ENCODE results near the gene SCNN1A.

Gene SCNN1A

DNA sequence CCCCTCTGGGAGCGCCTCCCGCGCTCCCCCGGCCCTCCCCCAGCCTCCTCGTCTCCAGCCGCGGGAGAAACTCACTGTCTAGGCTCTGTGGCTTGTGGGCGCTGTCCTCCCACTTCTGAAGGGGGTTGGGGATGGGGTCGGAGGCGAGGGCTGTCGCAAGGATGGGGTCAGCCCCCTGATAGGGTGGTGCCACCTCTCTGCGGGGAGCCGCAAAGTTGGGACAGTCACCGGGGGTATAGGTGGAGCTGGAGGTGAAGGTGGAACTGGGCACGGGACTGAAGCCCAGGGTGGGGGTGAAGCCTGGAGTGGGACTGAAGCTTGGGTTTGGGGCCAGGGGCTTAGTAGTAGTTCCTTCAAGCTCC is 45.7 kb downstream of the SCNN1A start:
- TF ChIP-seq, protein P1, sequence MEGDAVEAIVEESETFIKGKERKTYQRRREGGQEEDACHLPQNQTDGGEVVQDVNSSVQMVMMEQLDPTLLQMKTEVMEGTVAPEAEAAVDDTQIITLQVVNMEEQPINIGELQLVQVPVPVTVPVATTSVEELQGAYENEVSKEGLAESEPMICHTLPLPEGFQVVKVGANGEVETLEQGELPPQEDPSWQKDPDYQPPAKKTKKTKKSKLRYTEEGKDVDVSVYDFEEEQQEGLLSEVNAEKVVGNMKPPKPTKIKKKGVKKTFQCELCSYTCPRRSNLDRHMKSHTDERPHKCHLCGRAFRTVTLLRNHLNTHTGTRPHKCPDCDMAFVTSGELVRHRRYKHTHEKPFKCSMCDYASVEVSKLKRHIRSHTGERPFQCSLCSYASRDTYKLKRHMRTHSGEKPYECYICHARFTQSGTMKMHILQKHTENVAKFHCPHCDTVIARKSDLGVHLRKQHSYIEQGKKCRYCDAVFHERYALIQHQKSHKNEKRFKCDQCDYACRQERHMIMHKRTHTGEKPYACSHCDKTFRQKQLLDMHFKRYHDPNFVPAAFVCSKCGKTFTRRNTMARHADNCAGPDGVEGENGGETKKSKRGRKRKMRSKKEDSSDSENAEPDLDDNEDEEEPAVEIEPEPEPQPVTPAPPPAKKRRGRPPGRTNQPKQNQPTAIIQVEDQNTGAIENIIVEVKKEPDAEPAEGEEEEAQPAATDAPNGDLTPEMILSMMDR (conservative IDR thresholded peaks at IDR 0.05; ENCODE audit: low read length) = no peak
- no peak for DNase-seq (ENCODE audit: low read depth)
- H3K4me3 ChIP-seq (ENCODE audit: low read length) = no peak overlapping the region

DNA sequence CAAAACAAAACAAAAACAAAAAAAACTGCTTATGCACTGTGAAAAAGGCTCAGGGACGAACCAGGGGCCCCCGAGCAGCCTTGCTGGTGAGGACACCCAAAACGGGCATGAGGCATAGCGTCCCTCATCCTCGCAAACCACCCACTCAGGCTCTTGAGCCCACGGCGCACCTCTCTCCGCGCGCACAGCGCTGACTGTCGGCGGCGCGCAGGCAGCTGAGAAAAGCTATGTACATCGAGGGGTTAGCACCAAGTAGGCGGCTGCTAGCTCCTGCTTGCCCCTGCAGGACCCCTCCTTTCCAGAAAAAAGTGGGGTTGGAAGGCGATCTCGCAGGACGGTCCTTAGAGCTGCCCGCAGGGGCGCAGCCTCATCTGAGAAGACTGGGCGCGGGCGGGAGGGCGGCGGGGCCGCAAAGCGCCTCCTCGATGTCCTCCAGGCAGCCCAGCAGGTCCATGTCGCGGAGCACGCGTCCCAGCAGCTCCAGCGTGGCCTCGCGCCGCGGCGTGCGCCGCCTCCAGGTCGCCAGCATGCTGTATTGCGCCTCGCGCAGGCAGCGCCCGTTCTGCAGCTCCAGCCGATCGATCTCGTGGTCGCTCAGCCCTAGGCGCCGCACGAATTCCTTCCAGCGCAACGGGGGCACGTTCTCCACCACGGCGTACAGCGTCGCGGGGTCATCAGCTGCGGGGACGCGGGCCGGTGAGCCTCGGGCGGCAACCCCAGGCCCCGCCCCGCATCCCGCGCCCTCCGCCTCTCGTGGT is 46.2 kb downstream of the SCNN1A start:
- H3K4me3 ChIP-seq (ENCODE audit: low read length) = no peak overlapping the region
- no peak for DNase-seq (ENCODE audit: low read depth)
- TF ChIP-seq, protein P1 (conservative IDR thresholded peaks at IDR 0.05; ENCODE audit: low read length) = no peak

DNA sequence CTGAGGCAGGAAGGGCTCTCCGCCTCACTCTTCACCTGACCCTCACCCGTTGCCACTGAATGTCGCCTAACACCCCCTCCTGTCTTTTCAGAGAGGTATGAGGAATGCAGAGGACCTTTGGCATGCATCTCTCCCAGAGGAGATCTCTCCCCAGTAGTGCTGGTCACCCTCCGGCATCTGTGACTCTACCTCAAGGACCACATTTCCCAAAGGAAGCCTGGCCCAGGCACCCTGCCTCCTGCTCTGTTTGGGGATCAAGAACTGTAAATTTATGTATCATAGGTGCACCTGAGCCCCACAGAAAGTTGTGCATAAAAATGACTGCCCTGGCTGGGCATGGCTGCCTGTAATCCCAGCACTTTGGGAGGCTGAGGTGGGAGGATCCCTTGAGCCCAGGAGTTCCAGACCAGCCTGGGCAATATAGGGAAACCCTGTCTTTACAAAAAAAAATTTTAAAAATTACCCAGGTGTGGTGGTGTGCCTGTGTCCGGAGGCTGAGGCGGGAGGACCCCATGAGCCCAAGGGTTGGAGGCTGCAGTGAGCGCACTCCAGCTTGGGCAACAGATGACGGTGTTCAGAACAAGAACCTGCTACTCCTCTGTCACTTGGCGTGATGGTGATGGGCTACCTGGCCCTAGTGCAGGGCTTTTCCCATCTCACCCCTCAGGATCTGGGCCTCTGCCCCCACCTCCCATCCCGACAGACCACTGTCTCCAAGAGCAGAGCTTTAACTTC is 47.2 kb downstream of the SCNN1A start:
- TF ChIP-seq, protein P1 (conservative IDR thresholded peaks at IDR 0.05; ENCODE audit: low read length) = no peak
- no peak overlapping the region for H3K4me3 ChIP-seq (ENCODE audit: low read length)
- no peak for DNase-seq (ENCODE audit: low read depth)

DNA sequence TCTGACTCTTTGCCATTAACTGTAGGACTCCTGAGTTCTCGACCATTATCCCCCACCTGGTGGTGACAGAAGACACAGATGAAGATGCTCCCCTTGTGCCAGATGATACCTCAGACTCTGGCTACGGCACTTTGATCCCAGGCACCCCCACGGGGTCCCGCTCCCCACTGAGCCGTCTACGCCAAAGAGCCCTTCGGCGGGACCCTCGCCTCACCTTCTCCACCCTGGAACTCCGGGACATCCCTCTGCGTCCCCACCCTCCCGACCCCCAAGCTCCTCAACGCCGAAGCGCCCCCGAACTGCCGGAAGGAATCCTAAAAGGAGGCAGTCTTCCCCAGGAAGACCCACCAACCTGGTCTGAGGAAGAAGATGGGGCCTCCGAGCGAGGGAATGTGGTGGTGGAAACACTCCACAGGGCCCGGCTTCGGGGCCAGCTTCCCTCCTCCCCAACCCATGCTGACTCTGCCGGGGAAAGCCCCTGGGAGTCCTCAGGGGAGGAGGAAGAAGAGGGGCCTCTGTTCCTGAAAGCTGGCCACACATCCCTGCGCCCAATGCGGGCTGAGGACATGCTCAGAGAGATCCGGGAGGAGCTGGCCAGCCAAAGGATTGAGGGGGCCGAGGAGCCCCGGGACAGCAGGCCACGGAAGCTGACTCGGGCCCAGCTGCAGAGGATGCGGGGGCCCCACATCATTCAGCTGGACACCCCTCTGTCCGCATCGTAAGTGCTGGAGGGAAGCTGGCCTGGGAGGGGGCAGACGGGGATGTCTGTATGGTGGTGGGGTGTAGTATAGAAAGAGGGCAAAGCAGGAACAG is 47.9 kb downstream of the SCNN1A start:
- H3K4me3 ChIP-seq (ENCODE audit: low read length) = no peak overlapping the region
- TF ChIP-seq, protein P1 (conservative IDR thresholded peaks at IDR 0.05; ENCODE audit: low read length) = no peak
- no peak for DNase-seq (ENCODE audit: low read depth)

DNA sequence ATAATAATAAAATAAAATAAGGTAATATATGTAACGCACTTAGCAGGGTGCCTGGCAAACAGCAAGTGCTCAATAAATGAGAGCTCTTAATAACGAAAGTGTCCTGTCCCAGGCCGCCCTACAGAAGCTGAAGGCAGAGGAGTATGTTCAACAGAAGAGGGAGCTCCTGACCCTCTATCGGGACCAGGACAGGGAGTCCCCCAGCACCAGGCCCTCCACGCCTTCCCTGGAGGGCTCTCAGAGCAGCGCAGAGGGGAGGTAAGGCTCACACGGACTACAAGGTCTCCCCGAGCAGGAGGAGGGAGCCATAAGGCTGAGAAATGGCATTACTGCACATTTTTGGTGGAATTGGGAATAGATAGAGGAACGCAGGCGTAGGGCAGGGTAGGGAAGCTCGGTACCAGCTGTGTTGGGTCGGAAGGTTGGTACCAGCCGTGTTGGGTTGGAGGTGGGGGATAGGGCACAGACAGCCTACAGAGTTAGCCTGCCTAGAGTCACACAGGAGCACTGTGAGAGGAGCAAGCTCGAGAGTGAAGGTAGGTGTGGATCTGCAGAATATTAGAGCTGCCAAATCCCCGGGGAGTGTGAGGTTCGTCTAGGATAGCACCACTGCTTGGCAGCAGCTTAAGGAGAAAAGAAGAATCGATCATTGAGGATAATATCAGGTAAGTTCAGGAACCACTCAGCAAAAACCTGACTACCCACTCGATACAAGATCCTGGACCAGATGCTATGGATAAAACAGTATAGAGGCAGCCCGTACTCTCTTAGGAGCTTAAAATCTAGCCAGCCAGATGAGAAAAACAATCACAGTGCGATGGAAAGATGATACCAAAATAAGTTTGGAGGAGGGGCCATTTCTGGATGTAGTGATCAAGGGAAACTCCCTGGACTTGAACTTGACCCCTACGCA is 48.8 kb downstream of the SCNN1A start:
- DNase-seq (ENCODE audit: low read depth) = peak; percentile 71
- no peak overlapping the region for H3K4me3 ChIP-seq (ENCODE audit: low read length)
- TF ChIP-seq, protein P1 (conservative IDR thresholded peaks at IDR 0.05; ENCODE audit: low read length) = peak; percentile 66

DNA sequence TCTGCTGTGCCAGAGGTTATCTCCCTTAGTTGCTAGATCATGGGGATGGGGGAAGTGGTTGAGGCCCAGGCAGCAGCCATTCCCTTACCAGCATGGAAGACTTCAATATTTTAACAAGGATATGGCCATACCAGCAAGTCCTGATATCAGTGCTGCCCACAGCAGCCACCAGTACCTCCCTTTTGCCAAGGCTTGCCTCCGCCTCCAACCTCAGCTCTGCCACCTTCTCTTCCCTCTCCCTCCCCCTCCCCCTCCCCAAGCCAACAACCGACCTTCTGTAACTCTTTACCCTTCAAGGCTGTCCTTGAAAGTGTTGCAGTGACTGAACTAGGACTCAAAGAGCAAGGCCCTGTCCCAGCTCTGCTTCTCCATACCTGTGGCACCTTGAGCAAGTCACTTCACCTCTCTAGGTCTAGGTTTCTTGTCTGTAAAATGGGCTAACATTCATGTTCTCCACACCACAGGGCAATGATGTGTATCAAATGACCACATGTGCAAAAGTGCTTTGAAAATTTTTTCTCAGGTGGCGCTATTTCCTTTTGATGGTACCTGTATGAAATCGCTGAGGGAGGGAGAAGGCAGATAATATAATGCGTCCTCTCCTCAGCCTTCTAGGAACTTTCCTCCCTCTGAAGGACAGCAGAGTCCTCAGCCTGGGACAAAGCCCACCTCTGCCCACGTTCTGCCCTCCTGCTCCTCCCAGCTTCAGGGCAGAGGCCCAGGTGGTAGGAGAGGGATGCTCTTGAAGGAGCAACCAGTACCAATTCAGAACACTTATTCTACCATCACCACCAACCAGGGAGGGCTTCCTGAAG is 50.2 kb downstream of the SCNN1A start:
- DNase-seq (ENCODE audit: low read depth) = no peak
- TF ChIP-seq, protein P1 (conservative IDR thresholded peaks at IDR 0.05; ENCODE audit: low read length) = no peak
- H3K4me3 ChIP-seq (ENCODE audit: low read length) = no peak overlapping the region

All from AG10803 (cell line).